ENCODE results near the gene TNNC2.

TNNC2 gene

DNA sequence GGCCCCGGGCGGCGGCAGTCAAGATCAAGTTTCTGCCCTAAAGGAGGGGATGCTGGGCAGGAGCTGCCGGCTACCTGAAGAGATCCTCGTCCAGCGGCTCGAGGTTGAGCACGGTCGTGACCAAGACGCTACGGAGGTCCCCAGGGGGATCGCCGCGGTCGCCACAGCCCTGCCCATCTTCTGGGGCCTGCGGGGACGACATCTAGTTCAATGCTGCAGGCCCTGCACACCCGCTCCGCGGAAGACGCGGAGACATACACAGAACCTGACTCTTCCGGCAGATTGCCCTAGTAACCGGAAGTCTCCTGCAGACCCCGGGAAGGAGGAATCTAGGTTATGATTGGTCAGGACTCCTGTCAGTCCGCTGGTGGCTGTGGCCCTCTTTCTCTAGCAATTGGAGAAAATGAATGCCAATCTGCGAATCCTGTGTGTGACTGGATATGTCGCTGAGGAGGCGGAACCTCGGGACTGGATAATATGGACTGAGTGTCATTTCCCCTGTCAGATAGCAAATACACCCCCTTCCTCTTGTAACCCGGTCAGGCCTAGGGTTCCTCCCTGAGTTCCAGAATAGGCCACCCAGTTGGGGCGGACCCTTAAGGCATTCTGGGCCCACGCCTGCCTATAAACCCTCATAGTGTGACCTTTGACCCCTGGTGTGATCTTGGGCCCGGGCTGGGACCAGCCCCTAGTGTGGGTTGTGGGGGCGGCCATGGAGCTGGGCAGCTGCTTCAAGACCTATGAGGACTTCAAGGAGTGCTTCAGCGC, 30.2 kb upstream of the TNNC2 start, which contains the start of the genes ACOT8 and ZSWIM3:
TSS of gene ACOT8 (minus strand) at position 279 of the 768 bp plus-strand sequence. CDS start at position 202, 77 bp downstream.
TSS of gene ZSWIM3 (plus strand) at position 501 of the 768 bp plus-strand sequence. CDS start at position 713, 212 bp downstream.
- peak; percentile 79 to 96 for DNase-seq (ENCODE audit: low spot score in 2 of 2)
- Mint-ChIP-seq H3K9me3 (no peaks in the 10 kb centered on the region), H3K27ac (peak within 1 kb of the TSS; percentile 93), H3K27me3 (no peaks in the 10 kb centered on the region), H3K4me1 (peaks cover 13% of the 10 kb centered on the region), H3K36me3 (peaks cover 4% of the 10 kb centered on the region), H3K4me3 (peak within 1 kb of the TSS; percentile 96)
- peak; percentile 96 for ATAC-seq (ENCODE audit: low read depth)

GRCh38 chr20:45853484-45853883, 26.4 kb upstream of the TNNC2 start:
- Mint-ChIP-seq H3K27me3 (no peaks in the 10 kb centered on the region), H3K4me1 (peaks cover 8% of the 10 kb centered on the region), H3K36me3 (peaks cover 8% of the 10 kb centered on the region), H3K9me3 (no peaks in the 10 kb centered on the region), H3K27ac (no peak overlapping the region), H3K4me3 (no peak overlapping the region)
- no peak for ATAC-seq (ENCODE audit: low read depth)
- no peak for DNase-seq (ENCODE audit: low spot score in 2 of 2)

DNA sequence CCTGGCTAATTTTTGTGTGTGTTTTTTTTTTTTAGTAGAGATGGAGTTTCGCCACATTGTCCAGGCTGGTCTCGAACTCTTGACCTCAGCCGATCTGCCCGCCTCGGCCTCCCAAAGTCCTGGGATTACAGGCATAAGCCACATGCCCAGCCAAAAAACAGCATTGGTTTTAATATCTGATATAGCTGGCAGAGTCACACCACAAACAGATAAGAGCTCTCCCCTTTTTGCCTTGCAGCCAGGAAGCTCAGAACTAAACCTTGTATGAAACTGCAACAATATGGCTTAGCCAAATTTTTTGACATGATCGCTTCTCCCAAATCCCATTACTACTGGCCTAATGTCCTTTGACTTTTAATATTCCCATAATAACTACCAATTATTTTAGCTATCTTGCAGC, 25.2 kb upstream of the TNNC2 start:
- H3K36me3 Mint-ChIP-seq: peaks cover 9% of the 10 kb centered on the region
- no peak overlapping the region for H3K27ac Mint-ChIP-seq
- no peak overlapping the region for H3K4me3 Mint-ChIP-seq
- H3K4me1 Mint-ChIP-seq: peaks cover 2% of the 10 kb centered on the region
- DNase-seq (ENCODE audit: low spot score in 2 of 2): no peak
- no peak for ATAC-seq (ENCODE audit: low read depth)
- H3K9me3 Mint-ChIP-seq: no peaks in the 10 kb centered on the region
- no peaks in the 10 kb centered on the region for H3K27me3 Mint-ChIP-seq

DNA sequence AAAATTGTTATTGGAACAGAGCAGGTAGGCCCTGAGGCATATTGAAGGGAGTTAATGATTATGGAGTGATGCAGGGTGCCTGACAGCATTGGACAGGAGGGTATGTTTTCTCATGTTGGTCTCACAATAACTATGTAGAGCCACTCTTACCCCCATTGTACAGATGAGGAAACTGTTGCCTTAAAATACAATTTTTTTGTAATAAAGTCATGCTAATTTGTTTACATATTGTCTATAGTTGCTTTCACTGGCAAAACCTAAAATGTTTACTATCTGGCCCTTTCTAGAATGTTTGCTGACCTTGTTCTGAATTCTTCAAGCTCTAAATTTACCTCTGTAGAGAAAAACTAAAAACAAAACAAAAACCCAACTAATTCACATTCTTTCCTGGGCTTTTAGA, 24.4 kb upstream of the TNNC2 start:
- Mint-ChIP-seq H3K36me3 (peaks cover 9% of the 10 kb centered on the region), H3K27ac (no peak overlapping the region), H3K4me1 (peaks cover 2% of the 10 kb centered on the region), H3K27me3 (no peaks in the 10 kb centered on the region), H3K9me3 (no peaks in the 10 kb centered on the region), H3K4me3 (no peak overlapping the region)
- DNase-seq (ENCODE audit: low spot score in 2 of 2) (no peak), ATAC-seq (ENCODE audit: low read depth) (no peak)

GRCh38 chr20:45850926-45851325, 23.8 kb upstream of the TNNC2 start:
- Mint-ChIP-seq H3K4me1 (peaks cover 2% of the 10 kb centered on the region), H3K36me3 (peaks cover 9% of the 10 kb centered on the region), H3K27me3 (no peaks in the 10 kb centered on the region), H3K9me3 (no peaks in the 10 kb centered on the region), H3K27ac (no peak overlapping the region), H3K4me3 (no peak overlapping the region)
- DNase-seq (ENCODE audit: low spot score in 2 of 2) (no peak), ATAC-seq (ENCODE audit: low read depth) (no peak)

DNA sequence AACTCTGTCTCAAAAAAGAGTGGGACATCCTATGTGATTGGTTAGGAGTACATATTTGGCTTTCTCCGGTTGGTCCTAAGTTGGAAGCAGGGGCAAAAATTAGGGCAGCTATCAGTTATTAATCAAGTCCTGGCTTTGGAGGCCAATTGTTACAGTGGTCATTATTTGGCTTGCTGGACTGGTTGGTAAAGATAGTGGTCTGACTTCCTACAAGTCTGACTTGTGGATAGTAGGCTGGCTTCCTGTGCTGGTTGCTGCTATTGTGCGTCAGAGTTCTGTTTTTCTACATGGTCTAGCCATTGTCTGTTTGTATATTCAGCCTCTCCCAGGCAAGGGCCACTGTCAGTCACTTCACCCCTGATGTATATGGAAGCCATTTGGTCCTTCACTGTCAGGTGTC, 23.1 kb upstream of the TNNC2 start:
- Mint-ChIP-seq H3K36me3 (peaks cover 11% of the 10 kb centered on the region), H3K9me3 (no peaks in the 10 kb centered on the region), H3K27me3 (no peaks in the 10 kb centered on the region), H3K4me3 (no peak overlapping the region), H3K4me1 (peaks cover 2% of the 10 kb centered on the region), H3K27ac (no peak overlapping the region)
- no peak for DNase-seq (ENCODE audit: low spot score in 2 of 2)
- no peak for ATAC-seq (ENCODE audit: low read depth)

DNA sequence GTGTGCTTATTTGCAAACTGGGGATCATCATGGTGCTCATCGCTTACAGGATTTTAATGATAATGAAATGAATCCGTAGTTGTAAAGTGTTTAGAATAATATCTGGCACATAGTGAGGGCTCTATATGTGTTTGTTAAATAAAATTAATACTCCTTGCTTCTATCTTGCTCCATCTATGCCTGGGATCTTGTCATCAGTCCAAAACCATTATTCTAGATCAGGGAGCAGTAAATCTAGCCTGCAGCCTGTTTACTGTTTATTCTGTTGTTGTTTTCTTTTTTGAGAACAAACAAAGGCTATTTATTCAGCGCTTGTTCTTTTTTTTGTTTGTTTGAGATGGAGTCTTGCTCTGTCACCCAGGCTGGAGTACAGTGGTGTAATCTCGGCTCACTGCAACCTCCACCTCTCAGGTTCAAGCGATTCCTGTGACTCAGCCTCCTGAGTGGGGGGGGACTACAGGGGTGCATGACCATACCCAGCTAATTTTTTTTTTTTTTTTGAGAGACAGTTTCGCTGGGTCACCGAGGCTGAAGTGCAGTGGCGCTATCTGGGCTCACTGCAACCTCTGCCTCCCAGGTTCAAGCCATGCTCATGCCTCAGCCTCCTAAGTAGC, 22.0 kb upstream of the TNNC2 start:
- no peak for ATAC-seq (ENCODE audit: low read depth)
- no peaks in the 10 kb centered on the region for H3K9me3 Mint-ChIP-seq
- H3K27ac Mint-ChIP-seq: peak overlapping the region; percentile 74
- peaks cover 2% of the 10 kb centered on the region for H3K4me1 Mint-ChIP-seq
- no peak for DNase-seq (ENCODE audit: low spot score in 2 of 2)
- H3K27me3 Mint-ChIP-seq: no peaks in the 10 kb centered on the region
- H3K4me3 Mint-ChIP-seq: no peak overlapping the region
- peaks cover 16% of the 10 kb centered on the region for H3K36me3 Mint-ChIP-seq

DNA sequence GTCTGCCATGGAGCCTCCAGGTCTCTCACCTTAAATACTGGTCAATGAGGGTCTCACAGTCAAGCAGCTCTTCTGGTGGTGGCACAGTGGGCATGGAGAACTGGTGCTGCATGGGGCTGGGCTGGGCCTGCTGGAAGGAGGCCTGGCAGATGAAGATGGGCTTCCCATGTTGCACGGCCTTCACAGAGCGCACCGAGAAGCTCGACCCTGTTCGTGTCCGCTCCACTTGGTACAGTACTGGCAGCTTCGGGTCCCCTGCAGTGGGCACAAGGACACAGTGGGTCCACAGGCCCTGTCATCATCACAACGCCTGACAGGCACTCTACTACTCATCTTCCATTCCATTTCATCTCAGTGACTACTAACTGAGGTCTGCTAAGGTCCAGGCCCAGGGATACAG, 21.3 kb upstream of the TNNC2 start:
- Mint-ChIP-seq H3K27ac (peak overlapping the region; percentile 74), H3K9me3 (no peaks in the 10 kb centered on the region), H3K27me3 (no peaks in the 10 kb centered on the region), H3K36me3 (peaks cover 16% of the 10 kb centered on the region), H3K4me1 (peaks cover 2% of the 10 kb centered on the region), H3K4me3 (no peak overlapping the region)
- DNase-seq (ENCODE audit: low spot score in 2 of 2) (no peak), ATAC-seq (ENCODE audit: low read depth) (no peak)

DNA sequence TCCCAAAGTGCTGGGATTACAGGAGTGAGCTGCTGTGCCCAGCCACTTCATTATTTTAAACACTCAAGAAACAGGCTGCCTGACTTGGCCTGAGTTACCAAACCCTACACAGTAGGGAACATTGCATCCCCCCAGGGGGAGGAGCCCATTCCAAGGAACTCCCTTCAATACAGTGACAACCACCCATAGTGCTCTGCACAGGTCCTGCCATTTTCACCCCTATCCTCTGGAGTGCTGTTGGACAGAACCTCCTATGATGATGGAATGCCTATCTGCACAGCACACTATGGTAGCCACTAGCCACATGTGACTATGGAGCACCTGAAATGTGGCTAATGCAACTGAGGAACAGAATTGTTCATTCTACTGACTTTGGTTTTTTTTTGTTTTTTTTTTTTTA, 18.3 kb upstream of the TNNC2 start:
- Mint-ChIP-seq H3K4me1 (peaks cover 9% of the 10 kb centered on the region), H3K9me3 (no peaks in the 10 kb centered on the region), H3K4me3 (no peak overlapping the region), H3K27ac (no peak overlapping the region), H3K36me3 (peaks cover 17% of the 10 kb centered on the region), H3K27me3 (no peaks in the 10 kb centered on the region)
- ATAC-seq (ENCODE audit: low read depth): no peak
- DNase-seq (ENCODE audit: low spot score in 2 of 2): no peak

- peaks cover 14% of the 10 kb centered on the region for H3K36me3 Mint-ChIP-seq
- peaks cover 9% of the 10 kb centered on the region for H3K4me1 Mint-ChIP-seq
- no peaks in the 10 kb centered on the region for H3K9me3 Mint-ChIP-seq
- H3K4me3 Mint-ChIP-seq: no peak overlapping the region
- no peaks in the 10 kb centered on the region for H3K27me3 Mint-ChIP-seq
- no peak for DNase-seq (ENCODE audit: low spot score in 2 of 2)
- H3K27ac Mint-ChIP-seq: no peak overlapping the region
- ATAC-seq (ENCODE audit: low read depth): no peak
Observed at GRCh38 chr20:45843506-45843905, 16.4 kb upstream of the TNNC2 start.

- Mint-ChIP-seq H3K4me3 (peak overlapping the region; percentile 33), H3K4me1 (peaks cover 9% of the 10 kb centered on the region), H3K27ac (peak overlapping the region; percentile 65), H3K27me3 (no peaks in the 10 kb centered on the region), H3K9me3 (no peaks in the 10 kb centered on the region), H3K36me3 (peaks cover 13% of the 10 kb centered on the region)
- ATAC-seq (ENCODE audit: low read depth): peak; percentile 100
- DNase-seq (ENCODE audit: low spot score in 2 of 2): peak in 1 of 2 donors; percentile 37
Observed at GRCh38 chr20:45842169-45842812, 15.2 kb upstream of the TNNC2 start.

GRCh38 chr20:45841407-45842129, 14.5 kb upstream of the TNNC2 start:
- Mint-ChIP-seq H3K36me3 (peaks cover 13% of the 10 kb centered on the region), H3K4me3 (peak overlapping the region; percentile 33), H3K9me3 (no peaks in the 10 kb centered on the region), H3K27ac (peak overlapping the region; percentile 65), H3K27me3 (no peaks in the 10 kb centered on the region), H3K4me1 (peaks cover 9% of the 10 kb centered on the region)
- ATAC-seq (ENCODE audit: low read depth): no peak
- no peak for DNase-seq (ENCODE audit: low spot score in 2 of 2)

GRCh38 chr20:45840700-45841198, 13.6 kb upstream of the TNNC2 start:
- Mint-ChIP-seq H3K27me3 (no peaks in the 10 kb centered on the region), H3K4me1 (peaks cover 9% of the 10 kb centered on the region), H3K27ac (no peak overlapping the region), H3K4me3 (no peak overlapping the region), H3K36me3 (peaks cover 13% of the 10 kb centered on the region), H3K9me3 (no peaks in the 10 kb centered on the region)
- DNase-seq (ENCODE audit: low spot score in 2 of 2) (no peak), ATAC-seq (ENCODE audit: low read depth) (no peak)

DNA sequence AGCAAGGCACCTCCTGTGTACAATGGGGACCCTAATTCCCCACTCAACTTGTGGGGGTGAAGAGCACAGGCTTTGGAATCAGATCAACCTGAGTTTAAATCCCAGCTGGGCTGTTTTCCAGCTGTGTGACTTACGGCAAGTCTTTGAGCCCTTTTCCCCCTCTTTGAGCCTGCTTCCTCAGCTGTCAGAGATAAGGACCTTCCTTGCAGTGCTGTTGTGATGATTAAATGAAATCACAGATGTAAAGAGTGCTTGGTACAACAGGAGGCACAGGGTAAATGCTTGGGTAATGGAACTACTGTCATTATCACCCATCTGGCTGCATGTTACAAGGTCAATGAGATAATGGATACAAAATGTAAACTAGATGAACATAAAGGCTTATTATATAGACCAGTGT, 9.7 kb upstream of the TNNC2 start:
- Mint-ChIP-seq H3K4me1 (peaks cover 8% of the 10 kb centered on the region), H3K27ac (no peak overlapping the region), H3K4me3 (no peak overlapping the region), H3K27me3 (no peaks in the 10 kb centered on the region), H3K36me3 (no peaks in the 10 kb centered on the region), H3K9me3 (no peaks in the 10 kb centered on the region)
- no peak for ATAC-seq (ENCODE audit: low read depth)
- DNase-seq (ENCODE audit: low spot score in 2 of 2): no peak

Measured in memory B cell (primary cell).